Measurements from ENCODE around the gene FIG4.

FIG4 gene

GRCh38 chr6:109695468-109695867 lies 4.4 kb downstream of the FIG4 start:
- CTCF ChIA-PET: no interaction called here
- no peak for DNase-seq (ENCODE audit: extremely low spot score)
- POLR2A ChIA-PET: no interaction called here
- TF ChIP-seq FOXM1 (IDR thresholded peaks at IDR 0.05; ENCODE audit: borderline replicate concordance): no peak
- no peak for TF ChIP-seq CTBP1 (IDR thresholded peaks at IDR 0.05; ENCODE audit: borderline replicate concordance)
- TF ChIP-seq NFRKB (IDR thresholded peaks at IDR 0.05): no peak
- no peak for TF ChIP-seq BHLHE40 (IDR thresholded peaks at IDR 0.05; ENCODE audit: borderline replicate concordance)
- TF ChIP-seq ELF4 (IDR thresholded peaks at IDR 0.05): no peak
- no peak for TF ChIP-seq HDGF (IDR thresholded peaks at IDR 0.05; ENCODE audit: borderline replicate concordance)
- TF ChIP-seq PKNOX1 (IDR thresholded peaks at IDR 0.05): no peak
- TF ChIP-seq FOXA1 (IDR thresholded peaks at IDR 0.05): no peak

GRCh38 chr6:109696355-109696754 lies 5.3 kb downstream of the FIG4 start:
- POLR2A ChIA-PET: no interaction called here
- no peak for DNase-seq (ENCODE audit: extremely low spot score)
- TF ChIP-seq ELF4 (IDR thresholded peaks at IDR 0.05) (no peak), FOXA1 (IDR thresholded peaks at IDR 0.05) (no peak), FOXM1 (IDR thresholded peaks at IDR 0.05; ENCODE audit: borderline replicate concordance) (no peak), CTBP1 (IDR thresholded peaks at IDR 0.05; ENCODE audit: borderline replicate concordance) (no peak), ZNF384 (IDR thresholded peaks at IDR 0.05) (no peak), TARDBP (IDR thresholded peaks at IDR 0.05) (no peak)
- CTCF ChIA-PET: no interaction called here

- POLR2A ChIA-PET: interaction anchor here (1.5 kb wide), 1 partner anchor 10 kb away, joined by 6 read pairs; the partner anchor contains the start of genes AK9 and FIG4
- DNase-seq (ENCODE audit: extremely low spot score): no peak
- no peak for TF ChIP-seq FOXA1 (IDR thresholded peaks at IDR 0.05)
- TF ChIP-seq L3MBTL2 (conservative IDR thresholded peaks at IDR 0.05): no peak
- no peak for TF ChIP-seq ELF4 (IDR thresholded peaks at IDR 0.05)
- no peak for TF ChIP-seq ARNT (IDR thresholded peaks at IDR 0.05)
- TF ChIP-seq SP1 (IDR thresholded peaks at IDR 0.05): no peak
- TF ChIP-seq CTBP1 (IDR thresholded peaks at IDR 0.05; ENCODE audit: borderline replicate concordance): no peak
- no peak for TF ChIP-seq HDGF (IDR thresholded peaks at IDR 0.05; ENCODE audit: borderline replicate concordance)
- no peak for TF ChIP-seq FOXK2 (IDR thresholded peaks at IDR 0.05)
- no peak for TF ChIP-seq PKNOX1 (IDR thresholded peaks at IDR 0.05)
- TF ChIP-seq SUZ12 (IDR thresholded peaks at IDR 0.05): no peak
- TF ChIP-seq LEF1 (IDR thresholded peaks at IDR 0.05; ENCODE audit: borderline replicate concordance): no peak
- no peak for TF ChIP-seq BHLHE40 (IDR thresholded peaks at IDR 0.05; ENCODE audit: borderline replicate concordance)
- no peak for TF ChIP-seq FOXM1 (IDR thresholded peaks at IDR 0.05; ENCODE audit: borderline replicate concordance)
- TF ChIP-seq ZNF384 (IDR thresholded peaks at IDR 0.05): no peak
- TF ChIP-seq TARDBP (IDR thresholded peaks at IDR 0.05): no peak
- TF ChIP-seq NFRKB (IDR thresholded peaks at IDR 0.05): no peak
- CTCF ChIA-PET: interaction anchor here (1.1 to 2.2 kb wide), 2 partner anchors 338 to 352 kb away, joined by 3 to 14 read pairs; no protein-coding TSS in a partner anchor
These were observed 10.1 kb downstream of the FIG4 start for GRCh38 chr6:109701221-109701620.

- ChIA-PET CTCF (interaction anchor here (1.1 to 2.2 kb wide), 2 partner anchors 337 to 351 kb away, joined by 3 to 14 read pairs; no protein-coding TSS in a partner anchor), POLR2A (interaction anchor here (1.5 kb wide), 1 partner anchor 11 kb away, joined by 6 read pairs; the partner anchor contains the start of genes AK9 and FIG4)
- no peak for DNase-seq (ENCODE audit: extremely low spot score)
These were observed 10.7 kb downstream of the FIG4 start for GRCh38 chr6:109701774-109702173.

GRCh38 chr6:109702791-109703190 lies 11.7 kb downstream of the FIG4 start:
- DNase-seq (ENCODE audit: extremely low spot score): no peak
- POLR2A ChIA-PET: no interaction called here
- TF ChIP-seq HDGF (IDR thresholded peaks at IDR 0.05; ENCODE audit: borderline replicate concordance) (no peak), LEF1 (IDR thresholded peaks at IDR 0.05; ENCODE audit: borderline replicate concordance) (no peak), ZNF384 (IDR thresholded peaks at IDR 0.05) (no peak), TARDBP (IDR thresholded peaks at IDR 0.05) (no peak), BHLHE40 (IDR thresholded peaks at IDR 0.05; ENCODE audit: borderline replicate concordance) (no peak), CTBP1 (IDR thresholded peaks at IDR 0.05; ENCODE audit: borderline replicate concordance) (no peak), L3MBTL2 (conservative IDR thresholded peaks at IDR 0.05) (no peak), NFRKB (IDR thresholded peaks at IDR 0.05) (no peak), ELF4 (IDR thresholded peaks at IDR 0.05) (no peak), PKNOX1 (IDR thresholded peaks at IDR 0.05) (no peak)
- CTCF ChIA-PET: interaction anchor here (2.2 kb wide), 1 partner anchor 336 kb away, joined by 14 read pairs; no protein-coding TSS in a partner anchor

More at GRCh38 chr6:109701774-109702173, 10.7 kb downstream of the FIG4 start:
- no peak for TF ChIP-seq BHLHE40 (IDR thresholded peaks at IDR 0.05; ENCODE audit: borderline replicate concordance)
- no peak for TF ChIP-seq FOXK2 (IDR thresholded peaks at IDR 0.05)
- no peak for TF ChIP-seq SP1 (IDR thresholded peaks at IDR 0.05)
- TF ChIP-seq ARNT (IDR thresholded peaks at IDR 0.05): no peak
- TF ChIP-seq ZNF384 (IDR thresholded peaks at IDR 0.05): no peak
- no peak for TF ChIP-seq PKNOX1 (IDR thresholded peaks at IDR 0.05)
- TF ChIP-seq SUZ12 (IDR thresholded peaks at IDR 0.05): no peak
- TF ChIP-seq L3MBTL2 (conservative IDR thresholded peaks at IDR 0.05): no peak
- TF ChIP-seq TARDBP (IDR thresholded peaks at IDR 0.05): no peak
- TF ChIP-seq NFRKB (IDR thresholded peaks at IDR 0.05): no peak
- no peak for TF ChIP-seq FOXM1 (IDR thresholded peaks at IDR 0.05; ENCODE audit: borderline replicate concordance)
- no peak for TF ChIP-seq HDGF (IDR thresholded peaks at IDR 0.05; ENCODE audit: borderline replicate concordance)
- TF ChIP-seq FOXA1 (IDR thresholded peaks at IDR 0.05): no peak
- TF ChIP-seq CTBP1 (IDR thresholded peaks at IDR 0.05; ENCODE audit: borderline replicate concordance): no peak
- TF ChIP-seq LEF1 (IDR thresholded peaks at IDR 0.05; ENCODE audit: borderline replicate concordance): no peak
- TF ChIP-seq ELF4 (IDR thresholded peaks at IDR 0.05): no peak
